ES-I3 (cell line): ENCODE data around the gene MAP1LC3B.

Experiments
- H3K36me3 ChIP-seq: 2 replicates; pipeline ENCODE4 v1.6.1; 2013; ENCODE audit warnings: mild to moderate bottlenecking, low read length, control low read depth, moderate library complexity; ENCODE audit not compliant: insufficient read depth
- H3K4me1 ChIP-seq: 2 replicates; pipeline ENCODE4 v1.6.1; 2013; ENCODE audit warnings: mild to moderate bottlenecking, control low read depth, low read length; ENCODE audit not compliant: insufficient read depth
- H3K9ac ChIP-seq: 2 replicates; pipeline ENCODE4 v1.6.1; 2013; ENCODE audit warnings: low read depth, mild to moderate bottlenecking, low read length, moderate library complexity
- H3K9me3 ChIP-seq: 2 replicates; pipeline ENCODE4 v1.6.1; 2013; ENCODE audit warnings: mild to moderate bottlenecking, low read length, moderate library complexity; ENCODE audit not compliant: control insufficient read depth, insufficient read depth

Gene MAP1LC3B

DNA sequence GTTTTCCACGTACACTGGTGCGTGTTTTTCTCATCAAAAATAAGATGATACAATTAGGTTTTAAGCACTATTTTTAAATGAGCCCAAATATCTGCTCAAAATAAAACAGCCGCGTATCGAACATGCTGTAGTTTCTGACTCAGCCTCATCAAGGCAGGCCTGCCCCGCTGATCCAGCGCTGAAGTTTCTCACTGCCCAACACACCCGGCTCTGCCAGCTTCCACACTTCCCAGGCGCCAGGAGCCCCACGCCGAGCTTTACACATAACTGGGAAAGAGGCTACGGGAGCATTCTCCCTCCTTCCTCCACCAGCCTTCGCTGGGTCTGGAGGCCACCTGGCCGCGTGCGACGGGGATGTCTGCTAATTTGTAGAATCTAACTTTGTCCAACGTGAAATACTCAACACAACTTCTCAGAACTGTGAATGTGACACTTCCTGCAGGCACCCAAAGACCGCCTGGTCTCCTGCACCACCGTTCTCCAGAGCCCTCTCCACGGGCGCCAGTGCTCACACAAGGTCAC is 42.1 kb downstream of the MAP1LC3B start:
- Histone ChIP-seq H3K36me3 (no peaks in the 10 kb centered on the region; the same call in 1 of the 2 replicates), H3K9ac (no peak overlapping the region), H3K9me3 (no peaks in the 10 kb centered on the region), H3K4me1 (no peaks in the 10 kb centered on the region; the same call in 1 of the 2 replicates)

DNA sequence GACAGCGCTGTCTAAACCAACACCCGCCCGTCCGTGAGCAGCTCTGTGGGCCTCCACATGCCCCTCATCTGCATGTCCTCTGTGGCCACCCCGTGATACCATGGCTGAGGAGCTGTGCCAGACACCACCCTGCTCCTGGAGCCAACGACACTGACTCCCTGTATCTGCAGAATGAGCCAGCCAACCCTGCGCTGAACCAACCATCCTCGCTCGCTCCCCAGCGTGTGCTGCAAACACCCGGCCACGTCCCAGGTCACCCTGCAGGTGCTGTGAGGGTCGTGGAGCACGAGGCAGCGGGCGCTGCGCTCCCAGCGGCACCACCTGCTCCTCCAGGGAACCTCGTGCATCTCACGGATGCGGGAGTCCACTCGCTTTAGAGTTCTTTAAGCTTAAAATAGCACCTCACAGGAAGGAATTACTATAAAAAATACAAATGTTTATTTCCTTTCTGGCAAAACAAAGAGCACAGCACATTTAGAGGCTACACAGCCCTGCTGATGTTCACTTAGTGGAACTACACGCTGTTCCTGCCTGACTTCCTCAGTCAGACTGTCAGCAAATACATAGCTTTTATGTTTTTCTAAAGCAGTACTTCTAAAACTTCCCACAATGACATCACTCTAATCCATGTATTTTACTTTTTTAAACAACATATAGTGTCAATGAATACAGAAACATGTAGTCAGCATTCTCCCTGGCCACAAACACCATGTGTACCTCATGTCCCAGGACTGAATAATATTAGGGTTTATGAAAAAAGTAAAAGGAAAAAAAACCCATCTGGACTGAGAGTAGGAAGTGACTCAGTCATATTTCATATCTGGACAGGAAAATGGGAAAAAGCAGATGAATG is 43.5 kb downstream of the MAP1LC3B start:
- H3K9ac ChIP-seq: no peak overlapping the region
- no peaks in the 10 kb centered on the region for H3K9me3 ChIP-seq
- H3K36me3 ChIP-seq: no peaks in the 10 kb centered on the region; the same call in 1 of the 2 replicates
- H3K4me1 ChIP-seq: no peaks in the 10 kb centered on the region; the same call in 1 of the 2 replicates

DNA sequence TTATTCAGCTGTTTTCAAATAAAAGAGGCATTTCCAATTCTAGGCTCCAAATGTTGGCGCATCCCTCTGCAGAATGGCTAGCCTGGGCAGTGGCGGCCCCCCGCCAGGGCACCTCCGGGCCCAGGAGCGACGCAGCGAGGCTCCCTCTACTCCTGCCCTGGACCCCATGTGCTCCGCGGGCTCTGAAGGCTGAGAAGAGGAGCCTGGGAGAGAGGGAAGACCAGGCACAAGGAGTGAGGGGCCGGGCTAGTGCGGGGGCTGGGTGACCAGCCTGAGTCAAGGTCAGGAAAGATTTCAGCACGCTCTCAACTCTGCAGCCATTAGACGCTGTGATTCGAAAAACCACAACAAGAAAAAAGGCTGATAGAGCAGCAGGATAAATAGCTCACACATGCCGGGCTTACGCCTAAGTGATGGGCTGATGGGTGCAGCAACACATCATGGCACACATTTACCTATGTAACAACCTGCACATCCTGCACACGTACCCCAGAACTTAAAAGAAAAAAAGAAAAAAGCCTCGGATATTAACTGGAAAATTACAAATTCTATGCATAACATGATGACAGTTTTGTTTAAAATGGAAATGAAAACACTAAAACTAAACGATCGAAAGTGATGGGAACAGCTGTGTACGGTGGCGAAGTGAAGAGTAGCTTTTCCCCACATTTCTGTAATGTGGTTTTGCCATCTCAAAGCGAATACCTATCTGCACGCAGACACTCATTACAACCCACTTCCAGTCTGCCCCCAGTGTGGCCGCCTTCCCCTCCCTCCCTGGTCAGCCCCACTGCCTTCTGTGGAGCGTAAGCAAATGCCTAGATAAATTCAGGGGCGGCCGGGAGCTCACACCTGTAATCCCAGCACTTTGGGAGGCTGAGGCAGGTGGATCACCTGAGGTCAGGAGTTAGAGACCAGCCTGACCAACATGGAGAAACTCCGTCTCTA is 44.4 kb downstream of the MAP1LC3B start:
- H3K9me3 ChIP-seq: no peaks in the 10 kb centered on the region
- no peaks in the 10 kb centered on the region; the same call in 1 of the 2 replicates for H3K36me3 ChIP-seq
- no peak overlapping the region for H3K9ac ChIP-seq
- H3K4me1 ChIP-seq: no peaks in the 10 kb centered on the region; the same call in 1 of the 2 replicates

DNA sequence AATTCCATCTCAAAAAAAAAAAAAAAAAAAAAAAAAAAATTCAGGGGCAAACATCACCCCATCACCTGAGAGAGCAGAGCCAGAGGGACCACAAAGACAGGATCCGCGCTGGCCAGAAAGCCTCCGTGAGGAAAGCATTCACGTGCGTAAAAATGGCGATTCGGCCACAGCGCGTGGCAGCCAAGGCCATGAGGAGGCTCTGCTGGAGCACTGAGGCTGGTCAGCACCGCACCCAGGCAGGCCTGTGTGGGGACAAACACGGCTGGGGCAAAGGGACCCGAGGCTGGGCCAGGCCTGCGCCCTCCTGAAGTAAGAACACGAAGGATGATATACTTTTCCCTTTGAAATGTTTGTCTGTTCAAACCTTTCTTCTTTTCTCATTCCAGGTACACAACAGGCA is 45.2 kb downstream of the MAP1LC3B start:
- Histone ChIP-seq H3K9me3 (no peaks in the 10 kb centered on the region), H3K9ac (no peak overlapping the region), H3K36me3 (no peaks in the 10 kb centered on the region), H3K4me1 (no peaks in the 10 kb centered on the region; the same call in 1 of the 2 replicates)

DNA sequence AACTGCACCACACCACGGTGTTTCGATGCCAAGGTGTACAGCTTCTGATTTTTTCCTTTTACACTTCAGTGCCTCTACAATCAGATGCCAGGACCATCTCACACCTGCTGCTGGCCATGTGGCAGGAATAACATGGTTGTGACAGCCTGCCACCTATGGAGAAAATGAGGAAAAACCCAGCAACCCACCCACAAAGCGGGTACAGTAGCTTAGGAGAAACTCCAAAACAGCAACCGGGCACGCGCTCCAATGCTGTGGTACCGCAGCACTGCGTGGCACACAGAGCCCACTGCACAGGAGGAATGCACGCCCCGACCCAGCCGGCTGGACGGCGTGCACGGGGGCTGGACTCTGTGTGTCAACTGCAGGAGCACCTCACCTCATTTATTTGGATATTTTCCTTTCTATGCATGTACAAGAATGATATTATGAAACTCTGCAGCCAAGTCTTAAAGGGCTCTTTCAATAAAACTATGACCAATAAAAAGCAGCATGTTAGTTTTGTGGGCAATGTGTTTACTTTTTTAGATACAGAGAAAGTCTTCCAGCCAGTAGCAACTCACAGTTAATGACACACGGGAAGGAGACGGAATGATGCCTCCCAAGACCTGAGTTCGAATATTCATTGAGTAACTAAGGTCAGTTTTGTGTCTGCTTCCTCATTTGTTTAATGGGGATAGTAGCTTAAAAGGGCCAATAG is 45.9 kb downstream of the MAP1LC3B start:
- Histone ChIP-seq H3K9me3 (no peaks in the 10 kb centered on the region; the same call in 1 of the 2 replicates), H3K4me1 (no peaks in the 10 kb centered on the region; the same call in 1 of the 2 replicates), H3K36me3 (no peaks in the 10 kb centered on the region), H3K9ac (no peak overlapping the region)

DNA sequence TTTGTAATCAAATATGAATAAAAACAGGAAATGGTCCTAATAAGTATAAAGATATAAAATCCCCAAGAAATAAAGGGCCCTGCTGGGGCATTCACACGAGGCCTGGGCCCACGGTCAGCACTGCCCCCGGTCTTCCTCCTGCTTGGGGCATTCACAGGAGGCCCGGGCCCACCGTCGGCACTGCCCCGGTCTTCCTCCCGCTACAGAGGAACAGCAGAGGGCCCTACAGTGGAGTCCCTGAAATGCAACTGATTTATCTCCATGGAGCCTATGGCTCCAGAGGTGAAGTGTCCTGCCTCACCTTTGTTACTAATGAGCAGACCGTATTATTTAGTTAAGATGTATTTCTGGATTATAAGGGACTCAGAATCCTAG is 46.5 kb downstream of the MAP1LC3B start:
- Histone ChIP-seq H3K9me3 (no peaks in the 10 kb centered on the region; the same call in 1 of the 2 replicates), H3K36me3 (no peaks in the 10 kb centered on the region), H3K4me1 (no peaks in the 10 kb centered on the region; the same call in 1 of the 2 replicates), H3K9ac (no peak overlapping the region)

DNA sequence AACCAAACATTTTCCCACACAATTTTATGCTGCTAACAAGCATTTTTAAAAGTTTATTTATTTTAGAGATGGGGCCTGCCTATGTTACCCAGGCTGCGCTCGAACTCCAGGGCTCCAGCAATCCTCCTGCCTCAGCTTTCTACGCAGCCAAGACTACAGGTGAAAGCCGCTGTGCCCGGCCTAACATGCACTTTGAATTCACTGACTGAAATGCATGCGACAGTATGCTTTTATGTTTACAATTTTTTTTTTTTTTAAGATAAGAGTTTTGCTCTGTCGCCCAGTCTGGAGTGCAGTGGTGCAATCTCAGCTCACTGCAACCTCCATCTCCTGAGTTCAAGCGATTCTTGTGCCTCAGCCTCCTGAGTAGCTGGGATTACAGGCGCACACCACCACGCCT is 47.8 kb downstream of the MAP1LC3B start:
- H3K36me3 ChIP-seq: no peaks in the 10 kb centered on the region; the same call in none of the 2 replicates

DNA sequence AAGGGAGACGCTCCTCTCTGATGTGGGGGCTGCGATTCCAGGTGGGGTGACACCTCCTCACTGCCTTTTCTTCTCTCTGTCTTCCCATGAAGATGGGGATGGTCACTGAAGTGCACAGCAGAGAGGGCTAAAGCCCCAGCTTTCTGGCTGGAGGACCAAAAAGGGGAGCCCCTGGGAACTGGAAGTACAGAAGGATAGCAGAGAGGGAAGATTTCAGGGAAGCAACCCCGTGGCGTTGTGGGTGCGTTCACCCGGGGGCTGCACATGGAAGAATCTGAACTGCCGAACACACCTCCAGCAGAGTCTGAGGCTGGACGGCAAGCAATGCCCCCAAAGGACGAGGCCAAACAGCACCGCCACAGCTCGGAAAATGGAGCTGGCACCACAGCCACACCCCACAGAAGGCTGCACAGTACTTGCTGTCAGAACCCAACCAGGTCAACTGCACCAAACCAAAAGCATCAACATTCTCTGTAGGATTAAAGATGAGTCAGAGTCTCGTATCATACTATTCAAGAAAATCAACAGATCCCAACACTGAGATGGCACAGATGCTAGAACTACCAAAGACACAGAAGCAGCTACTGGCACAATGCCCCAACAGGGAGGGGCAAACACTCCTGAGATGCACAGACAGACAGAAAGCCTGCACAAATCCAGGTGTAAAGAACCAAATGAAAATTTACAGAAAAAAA is 49.9 kb downstream of the MAP1LC3B start:
- Histone ChIP-seq H3K36me3 (peaks cover 3% of the 10 kb centered on the region), H3K9me3 (no peaks in the 10 kb centered on the region; the same call in 1 of the 2 replicates), H3K9ac (no peak overlapping the region), H3K4me1 (no peaks in the 10 kb centered on the region; the same call in 1 of the 2 replicates)

More for the DNA sequence above, 47.8 kb downstream of the MAP1LC3B start:
- Histone ChIP-seq H3K4me1 (no peaks in the 10 kb centered on the region; the same call in 1 of the 2 replicates), H3K9me3 (no peaks in the 10 kb centered on the region; the same call in 1 of the 2 replicates), H3K9ac (no peak overlapping the region)

DNA sequence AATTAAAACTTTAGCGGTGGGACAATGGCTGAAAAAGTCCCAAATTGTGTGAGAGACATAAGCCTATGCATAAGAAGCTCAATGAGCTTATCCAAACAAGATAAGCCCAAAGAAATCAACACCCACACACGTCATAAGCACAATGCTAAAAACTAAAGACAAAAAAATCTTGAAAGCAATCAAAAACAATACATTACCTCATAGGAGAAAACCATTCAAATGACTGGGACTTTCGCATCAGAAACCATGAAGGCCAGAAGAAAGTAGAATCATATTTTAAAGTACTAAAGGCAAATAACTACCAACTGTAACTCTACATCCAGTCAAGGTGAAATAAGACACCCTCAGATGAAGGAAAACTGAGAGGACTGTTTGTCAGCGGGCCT is 50.4 kb downstream of the MAP1LC3B start:
- Histone ChIP-seq H3K9me3 (no peaks in the 10 kb centered on the region; the same call in 1 of the 2 replicates), H3K9ac (no peak overlapping the region), H3K4me1 (no peaks in the 10 kb centered on the region; the same call in 1 of the 2 replicates), H3K36me3 (peaks cover 5% of the 10 kb centered on the region)

DNA sequence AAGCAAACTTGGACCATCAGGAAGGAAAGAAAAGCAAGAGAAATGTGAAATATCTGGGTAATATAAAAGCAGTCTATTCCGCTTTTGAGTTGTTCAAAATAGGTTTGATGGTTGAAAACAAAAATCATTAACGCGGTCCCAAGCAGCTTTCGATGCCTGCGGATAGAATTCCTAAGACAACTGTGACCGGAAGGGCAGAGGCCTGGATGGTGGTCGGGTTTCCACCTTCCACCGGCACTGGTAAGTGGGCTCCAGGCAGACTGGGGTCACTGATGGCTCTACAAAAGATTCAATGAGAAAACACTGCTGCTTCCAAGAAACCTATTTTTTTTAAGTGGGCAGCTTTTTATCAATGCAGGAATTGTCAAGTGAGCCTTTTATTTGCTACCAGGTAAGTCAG is 50.9 kb downstream of the MAP1LC3B start:
- Histone ChIP-seq H3K9me3 (no peaks in the 10 kb centered on the region; the same call in 1 of the 2 replicates), H3K9ac (no peak overlapping the region), H3K36me3 (peaks cover 6% of the 10 kb centered on the region), H3K4me1 (no peaks in the 10 kb centered on the region; the same call in 1 of the 2 replicates)

DNA sequence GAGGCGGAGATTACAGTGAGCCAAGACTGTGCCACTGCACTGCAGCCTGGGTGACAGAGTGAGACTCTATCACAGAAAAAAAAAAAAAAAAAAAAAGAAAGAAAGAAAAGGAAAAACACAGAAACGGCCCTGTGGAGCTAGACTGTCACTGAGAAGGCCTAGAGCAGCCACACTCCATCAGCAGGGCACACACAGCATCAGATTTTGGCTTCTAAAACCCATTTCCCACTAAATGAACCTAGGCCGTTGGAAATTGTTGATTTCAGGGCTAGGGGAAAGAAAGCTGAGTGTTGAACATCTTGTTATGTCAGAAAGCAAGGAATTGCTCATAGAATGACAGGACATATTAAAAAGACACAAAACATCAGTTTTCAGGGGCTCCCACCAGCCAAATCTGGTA is 51.8 kb downstream of the MAP1LC3B start:
- Histone ChIP-seq H3K36me3 (peaks cover 6% of the 10 kb centered on the region), H3K9ac (no peak overlapping the region), H3K9me3 (no peaks in the 10 kb centered on the region; the same call in 1 of the 2 replicates), H3K4me1 (no peaks in the 10 kb centered on the region)

DNA sequence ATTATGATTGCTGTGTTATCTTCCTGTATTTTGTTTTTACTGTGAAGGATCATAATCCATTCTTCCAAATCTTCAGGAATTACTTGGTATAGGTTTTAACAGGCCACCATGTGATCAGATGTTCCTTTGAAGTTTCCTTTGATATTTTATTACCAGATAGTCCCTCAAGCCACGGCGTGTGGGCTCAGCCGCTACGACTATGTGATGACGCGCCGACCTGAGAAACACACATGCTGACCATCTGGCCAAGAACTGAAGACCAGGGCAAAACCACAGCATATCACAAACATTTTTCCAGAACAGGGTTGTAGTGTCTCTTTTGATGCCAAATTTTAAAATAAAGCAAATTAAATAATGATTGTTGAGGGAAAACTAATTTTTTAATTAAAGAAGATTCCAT is 53.4 kb downstream of the MAP1LC3B start:
- Histone ChIP-seq H3K4me1 (no peaks in the 10 kb centered on the region), H3K9ac (no peak overlapping the region), H3K9me3 (no peaks in the 10 kb centered on the region; the same call in 1 of the 2 replicates), H3K36me3 (peaks cover 6% of the 10 kb centered on the region)

DNA sequence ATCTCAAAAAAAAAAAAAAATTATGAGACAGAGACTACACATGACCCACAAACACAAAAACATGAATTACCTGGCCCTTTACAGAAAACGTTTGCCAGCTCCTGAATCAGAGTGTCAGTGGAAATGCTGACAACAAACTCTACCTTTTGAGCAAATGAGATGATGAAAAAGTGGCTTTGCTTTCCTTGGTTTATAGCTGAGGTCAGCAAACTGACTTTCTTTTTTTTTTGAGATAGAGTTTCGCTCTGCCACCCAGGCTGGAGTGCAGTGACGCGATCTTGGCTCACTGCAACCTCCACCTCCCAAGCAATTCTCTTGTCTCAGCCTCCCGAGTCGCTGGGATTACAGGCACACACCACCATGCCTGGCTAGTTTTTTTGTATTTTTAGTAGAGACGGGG is 54.3 kb downstream of the MAP1LC3B start:
- H3K36me3 ChIP-seq: peaks cover 6% of the 10 kb centered on the region
- no peaks in the 10 kb centered on the region for H3K4me1 ChIP-seq
- no peaks in the 10 kb centered on the region; the same call in 1 of the 2 replicates for H3K9me3 ChIP-seq
- H3K9ac ChIP-seq: no peak overlapping the region
